DOHH2 (cell line): ENCODE data around the gene DHRS11.

Experiments
- CTCF ChIP-seq: fragments of 200-600 bp; sonication (generic); IDR thresholded peaks from one replicate; pipeline ENCODE4 v1.5.1; 2014; ENCODE audit warnings: antibody characterized with exemption, mild to moderate bottlenecking, low read depth, low read length; ENCODE audit not compliant: poor library complexity, severe bottlenecking
- EZH2phosphoT487 ChIP-seq: fragments of 200-600 bp; sonication (generic); IDR thresholded peaks from 2 replicates; pipeline ENCODE4 v1.6.1; 2017; ENCODE audit warnings: borderline replicate concordance, mild to moderate bottlenecking, antibody characterized with exemption, low read length, moderate library complexity, mixed read lengths

DNA sequence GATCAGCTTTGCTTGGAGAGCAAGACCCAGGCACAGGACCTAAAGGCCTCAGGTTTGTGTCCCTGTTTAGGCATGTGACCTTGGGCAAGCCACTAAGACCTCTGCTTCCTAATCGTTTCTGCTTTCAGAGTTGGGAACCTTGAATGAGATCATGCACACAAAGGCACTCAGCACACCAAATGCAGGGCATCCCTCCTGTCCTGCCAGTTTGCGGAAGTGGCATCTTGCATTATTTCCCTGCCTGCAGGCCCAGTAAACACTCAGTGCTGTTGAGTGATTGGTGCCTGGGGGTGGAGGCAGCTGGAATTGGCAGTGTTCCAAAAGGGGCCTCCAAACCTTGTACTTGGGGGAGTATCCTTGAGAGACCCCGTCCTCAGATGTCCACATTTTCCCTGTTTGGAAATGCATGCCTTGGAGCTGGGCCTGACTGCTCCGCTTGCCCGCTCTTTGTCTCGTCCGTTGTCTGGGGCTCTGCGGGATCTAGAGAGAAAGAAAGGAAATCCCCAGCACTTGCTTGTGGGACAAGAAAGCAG lies 38.4 kb downstream of the DHRS11 start:
- TF ChIP-seq CTCF = no peak
- no peak for TF ChIP-seq EZH2phosphoT487
